Right ventricle myocardium superior (tissue), 1 donor: ENCODE data around the gene RYR2. TPM values are rescaled to one million over a fixed set of nuclear protein-coding genes. Genes with fewer than 3 reads are reported as not detected.
"Not testable (repeated sequence)": the region's sequence is repeated elsewhere in the genome, so short reads cannot be mapped to it uniquely, and the experiment has no call there.

ENCODE experiments used
- ATAC-seq: fragments of 200-7000 bp; cut with Tn5 transposase; one replicate; pipeline ENCODE4 v1.9.1; 2020; ENCODE audit warnings: mild to moderate bottlenecking; ENCODE audit not compliant: poor library complexity
- DNase-seq: peaks from one replicate; pipeline ENCODE4 v3.0.0-alpha.2; 2020
- intact Hi-C: fragments of 100-400 bp; cut with DNase I; formaldehyde crosslinking; loops from one replicate; pipeline ENCODE4 v1.11.2; 2022
- total RNA-seq: library from RNA; stranded (reverse); fragmentation: NEBNext Ultra II Directional; extraction: Animal tissue kit (Norgen Biotek cat#: 25700); gene quantifications from one replicate; pipeline ENCODE4 v1.2.1, GENCODE V29; 2021
- donor health status: DM: no; HTN: yes; CAD: no; lungs with severe emphysema.

The RYR2 gene
- total RNA-seq, 1 donor from 2014 or later: 744 TPM

- DNase-seq: no peak
- intact Hi-C loops: no loop called here
- ATAC-seq: no peak
Observed at GRCh38 chr1:237355022-237355421, 313.0 kb downstream of the RYR2 start.

- intact Hi-C loops: no loop called here
- peak; percentile 7 for ATAC-seq
- no peak for DNase-seq
Observed at GRCh38 chr1:237358555-237358954, 316.6 kb downstream of the RYR2 start.

- intact Hi-C loops: no loop called here
- ATAC-seq (no peak), DNase-seq (no peak)
Observed at GRCh38 chr1:237367758-237368157, 325.8 kb downstream of the RYR2 start.

- DNase-seq, intact Hi-C loops, ATAC-seq: not testable (repeated sequence)
Observed at GRCh38 chr1:237371477-237371876, 329.5 kb downstream of the RYR2 start.

- intact Hi-C loops: no loop called here
- DNase-seq (no peak), ATAC-seq (no peak)
Observed at GRCh38 chr1:237383791-237384190, 341.8 kb downstream of the RYR2 start.

GRCh38 chr1:237384213-237384612 is 342.2 kb downstream of the RYR2 start:
- intact Hi-C loops: no loop called here
- ATAC-seq: peak; percentile 4
- no peak for DNase-seq

- intact Hi-C loops: no loop called here
- no peak for ATAC-seq
Observed at GRCh38 chr1:237386362-237387143, 344.6 kb downstream of the RYR2 start.

GRCh38 chr1:237387144-237387505 is 345.1 kb downstream of the RYR2 start:
- no peak for DNase-seq
- intact Hi-C loops: no loop called here
- ATAC-seq: no peak

More at GRCh38 chr1:237386362-237387143, 344.6 kb downstream of the RYR2 start:
- no peak for DNase-seq

- intact Hi-C loops: no loop called here
- DNase-seq (no peak), ATAC-seq (no peak)
Observed at GRCh38 chr1:237390823-237391222, 348.8 kb downstream of the RYR2 start.

- no peak for DNase-seq
- intact Hi-C loops: no loop called here
- peak; percentile 6 for ATAC-seq
Observed at GRCh38 chr1:237393632-237394031, 351.6 kb downstream of the RYR2 start.

GRCh38 chr1:237394281-237394680 is 352.3 kb downstream of the RYR2 start:
- DNase-seq (no peak), ATAC-seq (no peak)
- intact Hi-C loops: no loop called here

GRCh38 chr1:237396426-237396825 is 354.4 kb downstream of the RYR2 start:
- no peak for DNase-seq
- ATAC-seq: no peak
- intact Hi-C loops: no loop called here

GRCh38 chr1:237398751-237399150 is 356.8 kb downstream of the RYR2 start:
- DNase-seq: no peak
- intact Hi-C loops: no loop called here
- ATAC-seq: no peak

GRCh38 chr1:237405912-237406311 is 363.9 kb downstream of the RYR2 start:
- DNase-seq (no peak), ATAC-seq (no peak)
- intact Hi-C loops: no loop called here

- intact Hi-C loops: no loop called here
- ATAC-seq (no peak), DNase-seq (no peak)
Observed at GRCh38 chr1:237411621-237412020, 369.6 kb downstream of the RYR2 start.

GRCh38 chr1:237416924-237417655 is 375.1 kb downstream of the RYR2 start:
- DNase-seq (no peak), ATAC-seq (peak; percentile 14)
- intact Hi-C loops: no loop called here

GRCh38 chr1:237428809-237429208 is 386.8 kb downstream of the RYR2 start:
- DNase-seq (no peak), ATAC-seq (peak; percentile 11)
- intact Hi-C loops: no loop called here

GRCh38 chr1:237429252-237429651 is 387.3 kb downstream of the RYR2 start:
- peak; percentile 22 for ATAC-seq
- DNase-seq: no peak
- intact Hi-C loops: no loop called here

GRCh38 chr1:237431448-237431847 is 389.5 kb downstream of the RYR2 start:
- DNase-seq: no peak
- no peak for ATAC-seq
- intact Hi-C loops: no loop called here

GRCh38 chr1:237440346-237440745 is 398.4 kb downstream of the RYR2 start:
- intact Hi-C loops: no loop called here
- ATAC-seq (no peak), DNase-seq (no peak)
